ENCODE measurements around the gene UGT1A7. TPM values are rescaled to one million over a fixed set of nuclear protein-coding genes. Genes with fewer than 3 reads are reported as not detected.

Gene UGT1A7
- total RNA-seq, 4 donors from 2014 or later = 0.21 to 6.9 (median 1.6) TPM

DNA sequence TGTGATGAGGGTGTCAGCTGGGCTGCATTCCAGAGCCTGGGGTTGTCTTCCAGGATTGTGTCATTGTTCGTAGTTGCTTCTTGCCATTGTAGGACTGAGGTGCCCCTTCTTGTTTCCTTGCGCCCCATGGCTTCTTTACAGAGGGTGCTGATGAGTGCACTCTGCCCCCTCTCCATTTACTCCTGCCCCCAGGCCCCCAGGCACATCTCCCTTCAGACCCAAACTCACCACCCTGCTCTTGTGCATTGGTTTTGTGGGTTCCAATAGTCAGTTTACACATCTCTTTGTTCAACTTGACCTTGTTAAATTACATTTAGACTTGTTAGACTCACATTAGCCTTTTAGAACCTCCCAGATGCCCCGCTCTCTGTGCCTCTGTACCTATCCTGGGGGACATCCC is 139.5 kb downstream of the UGT1A7 start:
- TF ChIP-seq POLR2A (IDR thresholded peaks at IDR 0.05) = no peak
- TF ChIP-seq, protein P1, sequence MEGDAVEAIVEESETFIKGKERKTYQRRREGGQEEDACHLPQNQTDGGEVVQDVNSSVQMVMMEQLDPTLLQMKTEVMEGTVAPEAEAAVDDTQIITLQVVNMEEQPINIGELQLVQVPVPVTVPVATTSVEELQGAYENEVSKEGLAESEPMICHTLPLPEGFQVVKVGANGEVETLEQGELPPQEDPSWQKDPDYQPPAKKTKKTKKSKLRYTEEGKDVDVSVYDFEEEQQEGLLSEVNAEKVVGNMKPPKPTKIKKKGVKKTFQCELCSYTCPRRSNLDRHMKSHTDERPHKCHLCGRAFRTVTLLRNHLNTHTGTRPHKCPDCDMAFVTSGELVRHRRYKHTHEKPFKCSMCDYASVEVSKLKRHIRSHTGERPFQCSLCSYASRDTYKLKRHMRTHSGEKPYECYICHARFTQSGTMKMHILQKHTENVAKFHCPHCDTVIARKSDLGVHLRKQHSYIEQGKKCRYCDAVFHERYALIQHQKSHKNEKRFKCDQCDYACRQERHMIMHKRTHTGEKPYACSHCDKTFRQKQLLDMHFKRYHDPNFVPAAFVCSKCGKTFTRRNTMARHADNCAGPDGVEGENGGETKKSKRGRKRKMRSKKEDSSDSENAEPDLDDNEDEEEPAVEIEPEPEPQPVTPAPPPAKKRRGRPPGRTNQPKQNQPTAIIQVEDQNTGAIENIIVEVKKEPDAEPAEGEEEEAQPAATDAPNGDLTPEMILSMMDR (IDR thresholded peaks at IDR 0.05) = no peak
- DNase-seq (ENCODE audit: low spot score in 2 of 2) = no peak
- 88 to 95% methylated on average over 3 of the region's 3 CpGs for WGBS, 2 donors
- intact Hi-C loops (cut with DNase I; ENCODE audit: low total_unique reads) = no loop called here
- no peak overlapping the region for H3K4me3 ChIP-seq (ENCODE audit: low read depth, poor library complexity, severe bottlenecking)

DNA sequence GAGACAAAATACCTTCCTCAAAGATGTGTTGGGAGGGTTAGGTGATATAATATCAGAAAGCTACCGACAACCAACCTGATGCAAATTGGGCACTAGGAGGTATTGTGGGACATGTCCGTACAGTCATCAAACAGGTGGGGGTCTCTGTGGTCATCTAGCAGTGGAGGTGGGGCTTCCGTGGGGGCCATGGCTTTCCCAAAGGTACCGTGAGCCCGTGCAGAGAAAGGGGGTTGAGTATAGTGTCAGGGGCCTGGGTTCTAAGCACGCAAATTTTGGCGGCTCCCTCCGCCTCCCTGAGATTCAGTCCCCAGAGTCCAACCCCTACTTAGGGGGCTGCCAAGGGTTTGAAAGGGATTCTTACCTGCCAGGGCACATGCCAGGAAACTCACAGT is 140.0 kb downstream of the UGT1A7 start:
- no peak for DNase-seq (ENCODE audit: low spot score in 2 of 2)
- intact Hi-C loops (cut with DNase I; ENCODE audit: low total_unique reads) = no loop called here
- H3K4me3 ChIP-seq (ENCODE audit: low read depth, poor library complexity, severe bottlenecking) = no peak overlapping the region
- WGBS, 2 donors = 84 to 96% methylated on average over 7 to 8 of the region's 8 CpGs
- no peak for TF ChIP-seq POLR2A (IDR thresholded peaks at IDR 0.05)
- TF ChIP-seq, protein P1 (IDR thresholded peaks at IDR 0.05) = no peak

DNA sequence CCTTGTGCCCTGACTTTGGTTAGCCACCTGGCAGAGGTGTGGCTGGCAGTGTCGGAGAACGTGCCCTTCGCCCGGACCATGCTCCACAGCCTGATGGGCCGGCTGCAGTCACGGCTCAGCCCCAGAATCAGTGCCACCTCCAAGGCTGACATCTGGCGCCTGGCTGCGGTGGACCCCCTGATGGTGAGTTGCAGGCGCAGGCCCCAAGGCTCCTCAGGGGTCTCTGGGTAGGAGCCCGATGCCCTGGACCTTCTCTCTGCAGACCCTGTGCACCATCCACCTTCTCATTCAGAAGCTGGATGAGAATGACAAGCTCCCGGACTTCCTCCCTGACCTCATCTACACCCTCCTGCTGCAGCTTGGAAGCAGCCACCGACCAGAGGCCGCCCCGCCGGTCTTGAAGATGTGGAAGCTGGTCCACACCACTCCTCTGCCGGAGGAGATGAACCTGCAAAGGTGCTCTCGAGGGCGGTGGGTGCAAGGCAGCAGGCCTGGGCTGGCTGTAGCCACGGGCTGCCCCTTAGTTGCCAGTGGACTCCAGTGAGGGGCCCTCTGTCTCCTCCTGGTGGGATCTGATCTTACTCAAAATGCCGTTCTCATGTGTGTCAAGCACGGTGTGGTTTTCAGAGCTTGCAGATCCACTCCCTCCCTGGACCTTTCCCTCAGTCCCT is 140.5 kb downstream of the UGT1A7 start:
- DNase-seq (ENCODE audit: low spot score in 2 of 2) = peak in 1 of 2 donors; percentile 74

More for the DNA sequence above, 140.5 kb downstream of the UGT1A7 start:
- no peak for TF ChIP-seq POLR2A (IDR thresholded peaks at IDR 0.05)
- TF ChIP-seq, protein P1 (IDR thresholded peaks at IDR 0.05) = no peak
- WGBS, 2 donors = 89 to 92% methylated on average over 15 of the region's 21 CpGs
- intact Hi-C loops (cut with DNase I; ENCODE audit: low total_unique reads) = no loop called here
- H3K4me3 ChIP-seq (ENCODE audit: low read depth, poor library complexity, severe bottlenecking) = no peak overlapping the region

Other genes with a start within 250 kb of the UGT1A7 start
- 10 to 100 TPM; 26.9 to 38.7 (median 37.4) TPM for gene USP40, start 115.1 kb upstream of the UGT1A7 start, total RNA-seq
- gene UGT1A8, start 64.3 kb upstream of the UGT1A7 start, total RNA-seq = not detected
- gene UGT1A10, start 45.5 kb upstream of the UGT1A7 start, total RNA-seq = under 1 TPM in 1 of 4 donors, not detected in 3; 0.36 TPM
- gene UGT1A9, start 10.0 kb upstream of the UGT1A7 start, total RNA-seq = not detected
- 10 to 100 TPM; 11.5 to 35.6 (median 14.4) TPM for gene UGT1A6, start 11.0 kb downstream of the UGT1A7 start, total RNA-seq
- 1 to 10 TPM in 1 of 4 donors, under 1 TPM in 2, not detected in 1; 0.32 to 1.7 (median 0.80) TPM for gene UGT1A5, start 31.0 kb downstream of the UGT1A7 start, total RNA-seq
- gene UGT1A4, start 36.8 kb downstream of the UGT1A7 start, total RNA-seq = 1 to 10 TPM; 1.0 to 2.9 (median 2.4) TPM
- 1 to 10 TPM in 1 of 4 donors, under 1 TPM in 2, not detected in 1; 0.30 to 1.1 (median 0.54) TPM for gene UGT1A3, start 47.1 kb downstream of the UGT1A7 start, total RNA-seq
- gene UGT1A1, start 78.4 kb downstream of the UGT1A7 start, total RNA-seq = under 1 TPM; 0.21 to 0.80 (median 0.36) TPM
- under 1 TPM in 2 of 4 donors, not detected in 2; 0.26 to 0.61 TPM for gene MROH2A, start 96.4 kb downstream of the UGT1A7 start, total RNA-seq
- gene HJURP, start 172.6 kb downstream of the UGT1A7 start, total RNA-seq = 1 to 10 TPM; 1.2 to 4.4 (median 3.5) TPM
- under 1 TPM in 2 of 4 donors, not detected in 2; 0.46 TPM for gene TRPM8, start 235.5 kb downstream of the UGT1A7 start, total RNA-seq